Caco-2 (cell line): ENCODE measurements around the gene TSPAN12. TPM values are rescaled to one million over a fixed set of nuclear protein-coding genes. Genes with fewer than 3 reads are reported as not detected.

Experiments used
- BruUV-seq: library from RNA; stranded (reverse); fragments of 400-500 nt; replicated peaks from 2 replicates; lab custom pipeline; 2021; lab: Mats Ljungman, UMichigan
- CTCF ChIA-PET: fragments of 300-600 bp; sonication (Branson Sonifier 250); formaldehyde crosslinking; loops from one replicate; lab custom pipeline; 2022; ENCODE audit warnings: antibody characterized with exemption; lab: Charles Lee
- POLR2A ChIA-PET: fragments of 300-600 bp; sonication (Branson Sonifier 250); formaldehyde crosslinking; loops from one replicate; lab custom pipeline; 2022; ENCODE audit warnings: antibody characterized with exemption; lab: Charles Lee
- DNase-seq, 2 experiments: peaks; one replicate each; pipeline versions ENCODE4 v3.0.0 to v3.0.0-alpha.2; 2020 to 2022
- H3K27me3 ChIP-seq: replicated peaks from 2 replicates; pipeline ENCODE4 v1.6.0; 2011; ENCODE audit warnings: low read length; ENCODE audit not compliant: control insufficient read depth, insufficient read depth
- H3K36me3 ChIP-seq: 2 replicates; pipeline ENCODE4 v1.5.1; 2011; ENCODE audit warnings: low read length; ENCODE audit not compliant: control insufficient read depth, insufficient read depth
- H3K4me1 ChIP-seq: fragments of 250-450 bp; sonication (Bioruptor Pico); 2 replicates; pipeline ENCODE4 v1.5.1; 2020; ENCODE audit warnings: mild to moderate bottlenecking
- H3K4me3 ChIP-seq: 2 replicates; pipeline ENCODE4 v1.5.1; 2011; ENCODE audit warnings: low read depth, mild to moderate bottlenecking, control low read depth, low read length
- H3K9me3 ChIP-seq: fragments of 250-450 bp; sonication (Bioruptor Pico); 2 replicates; pipeline ENCODE4 v1.5.1; 2020; ENCODE audit warnings: mild to moderate bottlenecking, moderate library complexity
- H3K27ac Mint-ChIP-seq: one replicate; pipeline ENCODE4 v1.8.0; 2022; ENCODE audit warnings: mixed read lengths; ENCODE audit not compliant: unreplicated experiment
- H3K27me3 Mint-ChIP-seq: one replicate; pipeline ENCODE4 v1.8.0; 2022; ENCODE audit warnings: mixed read lengths; ENCODE audit not compliant: insufficient read depth, unreplicated experiment
- H3K36me3 Mint-ChIP-seq: one replicate; pipeline ENCODE4 v1.8.0; 2022; ENCODE audit warnings: mild to moderate bottlenecking, mixed read lengths; ENCODE audit not compliant: insufficient read depth, unreplicated experiment
- H3K4me1 Mint-ChIP-seq: one replicate; pipeline ENCODE4 v1.8.0; 2022; ENCODE audit warnings: low read depth, mixed read lengths; ENCODE audit not compliant: unreplicated experiment
- H3K4me3 Mint-ChIP-seq: one replicate; pipeline ENCODE4 v1.8.0; 2022; ENCODE audit warnings: mild to moderate bottlenecking, moderate library complexity, mixed read lengths; ENCODE audit not compliant: unreplicated experiment
- H3K9me3 Mint-ChIP-seq: one replicate; pipeline ENCODE4 v1.8.0; 2022; ENCODE audit warnings: mixed read lengths; ENCODE audit not compliant: unreplicated experiment
- CTCF ChIP-seq, 2 experiments: fragments of 200-600 bp in 1 of 2; IDR thresholded peaks; 1 replicate in 1 of 2; 2 replicates in 1 of 2; pipeline versions ENCODE4 v1.5.1 to v1.8.0; 2011 to 2022; ENCODE audit warnings: antibody characterized with exemption in 1 of 2, control low read depth in 1 of 2, inconsistent platforms in 1 of 2, low read depth in 1 of 2, low read length in 1 of 2, mild to moderate bottlenecking in 1 of 2, moderate library complexity in 1 of 2; ENCODE audit not compliant: insufficient read depth in 1 of 2, severe bottlenecking in 1 of 2, unreplicated experiment in 1 of 2
- intact Hi-C: fragments of 100-400 bp; cut with micrococcal nuclease; formaldehyde crosslinking; loops from one replicate; pipeline ENCODE4 v1.10.0; 2022; ENCODE audit not compliant: unreplicated experiment
- total RNA-seq: library from RNA; stranded (reverse); gene quantifications from 2 replicates; pipeline ENCODE4 v1.2.3, GENCODE V29; 2022

TSPAN12 gene
- total RNA-seq, 1 experiment from 2014 or later: 4.1 TPM

- no peak overlapping the region for H3K4me3 ChIP-seq
- no TSS peak for BruUV-seq
- no peaks in the 10 kb centered on the region for H3K27me3 ChIP-seq
- ChIA-PET POLR2A (no interaction called here), CTCF (no interaction called here)
- no peaks in the 10 kb centered on the region for H3K4me1 ChIP-seq
- Mint-ChIP-seq H3K4me1 (no peaks in the 10 kb centered on the region), H3K27me3 (peaks cover 10% of the 10 kb centered on the region), H3K9me3 (no peaks in the 10 kb centered on the region), H3K4me3 (no peak overlapping the region), H3K36me3 (no peaks in the 10 kb centered on the region), H3K27ac (no peak overlapping the region)
- intact Hi-C loops: no loop called here
- no peak for DNase-seq
- TF ChIP-seq CTCF (IDR thresholded peaks at IDR 0.05; ENCODE audit: insufficient read depth in 1 of 2, low read depth in 1 of 2, low read length in 1 of 2, severe bottlenecking in 1 of 2, unreplicated experiment in 1 of 2): no peak
- H3K36me3 ChIP-seq: no peaks in the 10 kb centered on the region
- H3K9me3 ChIP-seq: no peaks in the 10 kb centered on the region
These were observed 119.1 kb downstream of the TSPAN12 start for GRCh38 chr7:120738816-120739215.

Other genes with a start within 250 kb of the TSPAN12 start
- gene ING3, start 92.6 kb upstream of the TSPAN12 start, total RNA-seq: 13.7 and 14.6 TPM in 2 replicates
- 0.23 and 0.56 TPM in 2 replicates for gene CPED1, start 130.6 kb upstream of the TSPAN12 start, total RNA-seq